ENCODE measurements around the gene TSC22D2.
"Not testable (repeated sequence)": the region's sequence is repeated elsewhere in the genome, so short reads cannot be mapped to it uniquely, and the experiment has no call there.

Gene TSC22D2

GRCh38 chr3:150484410-150484809, 76.3 kb downstream of the TSC22D2 start:
- DNase-seq (ENCODE audit: low read depth in 3 of 3), result no peak

GRCh38 chr3:150488867-150489266, 80.8 kb downstream of the TSC22D2 start:
- no peak for DNase-seq (ENCODE audit: low read depth in 3 of 3)

- no peak for DNase-seq (ENCODE audit: low read depth in 3 of 3)
Measured at GRCh38 chr3:150490277-150490986, 82.3 kb downstream of the TSC22D2 start.

GRCh38 chr3:150494411-150494977, 86.4 kb downstream of the TSC22D2 start:
- no peak for DNase-seq (ENCODE audit: low read depth in 3 of 3)

GRCh38 chr3:150495149-150495548, 87.1 kb downstream of the TSC22D2 start:
- no peak for DNase-seq (ENCODE audit: low read depth in 3 of 3)

- DNase-seq (ENCODE audit: low read depth in 3 of 3), result peak in 1 of 3 experiments; percentile 5
Measured at GRCh38 chr3:150495563-150496168, 87.6 kb downstream of the TSC22D2 start.

- no peak for DNase-seq (ENCODE audit: low read depth in 3 of 3)
Measured at GRCh38 chr3:150497956-150498355, 89.9 kb downstream of the TSC22D2 start.

GRCh38 chr3:150500960-150501359, 92.9 kb downstream of the TSC22D2 start:
- DNase-seq (ENCODE audit: low read depth in 3 of 3), result not testable (repeated sequence)

- DNase-seq (ENCODE audit: low read depth in 3 of 3), result no peak
Measured at GRCh38 chr3:150503402-150504099, 95.5 kb downstream of the TSC22D2 start.

GRCh38 chr3:150504483-150504882, 96.4 kb downstream of the TSC22D2 start:
- DNase-seq (ENCODE audit: low read depth in 3 of 3), result no peak

- DNase-seq (ENCODE audit: low read depth in 3 of 3), result no peak
Measured at GRCh38 chr3:150508401-150508800, 100.3 kb downstream of the TSC22D2 start.

- no peak for DNase-seq (ENCODE audit: low read depth in 3 of 3)
Measured at GRCh38 chr3:150509780-150510179, 101.7 kb downstream of the TSC22D2 start.

GRCh38 chr3:150511122-150511821, 103.2 kb downstream of the TSC22D2 start:
- no peak for DNase-seq (ENCODE audit: low read depth in 3 of 3)

- DNase-seq (ENCODE audit: low read depth in 3 of 3), result no peak
Measured at GRCh38 chr3:150515210-150515609, 107.1 kb downstream of the TSC22D2 start.

All from stimulated activated CD4-positive, alpha-beta T cell treated with anti-CD3 and anti-CD28 coated beads, TNF-alpha, amount 100 ng/mL, for 24 hours (primary cell).